Measurements from ENCODE around the gene ITPKB.

DNA sequence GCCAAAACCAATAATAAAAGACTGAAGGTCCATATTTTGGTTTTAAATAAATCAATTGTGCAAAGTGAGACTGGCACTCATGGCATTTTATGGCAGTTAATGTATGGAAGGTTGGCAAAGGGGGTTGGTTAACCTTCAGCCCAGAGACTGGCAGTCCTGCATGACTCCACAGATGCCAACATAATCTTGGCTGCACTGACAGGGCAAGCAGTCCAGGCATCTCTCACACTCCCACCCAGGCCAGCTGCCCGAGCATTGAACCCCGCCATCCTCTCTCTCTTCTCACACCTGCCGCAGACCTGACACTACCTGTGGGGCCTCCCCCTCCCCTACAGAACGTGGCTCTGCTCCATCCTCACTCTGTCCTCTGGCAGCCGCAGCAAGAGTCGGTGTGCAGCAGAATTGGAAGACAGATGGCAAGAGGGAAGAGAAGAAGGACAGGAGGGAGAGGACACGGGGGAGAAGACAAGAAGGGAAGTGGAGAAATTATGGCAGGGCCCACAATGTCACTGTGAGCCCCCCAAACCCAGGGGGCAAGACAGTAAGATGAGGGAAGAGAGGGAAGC lies 43.7 kb downstream of the ITPKB start:
- TF ChIP-seq EZH2 (IDR thresholded peaks at IDR 0.05; ENCODE audit: low read length, unreplicated experiment): no peak
- TF ChIP-seq, protein P1, sequence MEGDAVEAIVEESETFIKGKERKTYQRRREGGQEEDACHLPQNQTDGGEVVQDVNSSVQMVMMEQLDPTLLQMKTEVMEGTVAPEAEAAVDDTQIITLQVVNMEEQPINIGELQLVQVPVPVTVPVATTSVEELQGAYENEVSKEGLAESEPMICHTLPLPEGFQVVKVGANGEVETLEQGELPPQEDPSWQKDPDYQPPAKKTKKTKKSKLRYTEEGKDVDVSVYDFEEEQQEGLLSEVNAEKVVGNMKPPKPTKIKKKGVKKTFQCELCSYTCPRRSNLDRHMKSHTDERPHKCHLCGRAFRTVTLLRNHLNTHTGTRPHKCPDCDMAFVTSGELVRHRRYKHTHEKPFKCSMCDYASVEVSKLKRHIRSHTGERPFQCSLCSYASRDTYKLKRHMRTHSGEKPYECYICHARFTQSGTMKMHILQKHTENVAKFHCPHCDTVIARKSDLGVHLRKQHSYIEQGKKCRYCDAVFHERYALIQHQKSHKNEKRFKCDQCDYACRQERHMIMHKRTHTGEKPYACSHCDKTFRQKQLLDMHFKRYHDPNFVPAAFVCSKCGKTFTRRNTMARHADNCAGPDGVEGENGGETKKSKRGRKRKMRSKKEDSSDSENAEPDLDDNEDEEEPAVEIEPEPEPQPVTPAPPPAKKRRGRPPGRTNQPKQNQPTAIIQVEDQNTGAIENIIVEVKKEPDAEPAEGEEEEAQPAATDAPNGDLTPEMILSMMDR (conservative IDR thresholded peaks at IDR 0.05; ENCODE audit: low read depth, low read length): no peak

Data from PC-3 (cell line).